Measurements from ENCODE around the gene CELF1.

CELF1 gene

GRCh38 chr11:47445840-47446239 is 107.1 kb downstream of the CELF1 start:
- DNase-seq: no peak

- no peak for DNase-seq
Observed at GRCh38 chr11:47443817-47444216, 109.1 kb downstream of the CELF1 start.

- no peak for DNase-seq
Observed at GRCh38 chr11:47443028-47443700, 109.8 kb downstream of the CELF1 start.

- no peak for DNase-seq
Observed at GRCh38 chr11:47442514-47442913, 110.4 kb downstream of the CELF1 start.

GRCh38 chr11:47441421-47441820 is 111.5 kb downstream of the CELF1 start:
- no peak for DNase-seq

- no peak for DNase-seq
Observed at GRCh38 chr11:47440054-47440476, 112.9 kb downstream of the CELF1 start.

- no peak for DNase-seq
Observed at GRCh38 chr11:47438721-47439120, 114.2 kb downstream of the CELF1 start.

- DNase-seq: peak in 1 of 4 experiments; percentile 1
Observed at GRCh38 chr11:47437746-47438418, 115.0 kb downstream of the CELF1 start.

- no peak for DNase-seq
Observed at GRCh38 chr11:47437218-47437745, 115.7 kb downstream of the CELF1 start.

- DNase-seq: no peak
Observed at GRCh38 chr11:47436726-47437125, 116.2 kb downstream of the CELF1 start.

GRCh38 chr11:47435687-47436086 is 117.2 kb downstream of the CELF1 start:
- peak in 1 of 4 experiments; percentile 0 for DNase-seq

- DNase-seq: no peak
Observed at GRCh38 chr11:47434011-47434786, 118.7 kb downstream of the CELF1 start.

- no peak for DNase-seq
Observed at GRCh38 chr11:47433157-47433556, 119.8 kb downstream of the CELF1 start.

GRCh38 chr11:47431356-47432083 is 121.4 kb downstream of the CELF1 start:
- DNase-seq: no peak

- no peak for DNase-seq
Observed at GRCh38 chr11:47430524-47430923, 122.4 kb downstream of the CELF1 start.

- DNase-seq: peak; percentile 99 to 100 (median 100)
Observed at GRCh38 chr11:47426062-47426956, 126.6 kb downstream of the CELF1 start, which contains the start of gene PSMC3. Gene PSMC3 (minus strand): TSS chr11:47426439. CDS start chr11:47426279, 160 bp downstream.

GRCh38 chr11:47425611-47426010 is 127.3 kb downstream of the CELF1 start:
- DNase-seq: peak in 2 of 4 experiments; percentile 22 to 32

GRCh38 chr11:47418454-47419259 is 134.3 kb downstream of the CELF1 start:
- DNase-seq: no peak

- no peak for DNase-seq
Observed at GRCh38 chr11:47417712-47418111, 135.2 kb downstream of the CELF1 start.

- DNase-seq: no peak
Observed at GRCh38 chr11:47415949-47416472, 136.9 kb downstream of the CELF1 start.

Measured in suppressor macrophage (primary cell).